A673 (cell line): Measurements from ENCODE around the gene CCBE1. TPM values are rescaled to one million over a fixed set of nuclear protein-coding genes. Genes with fewer than 3 reads are reported as not detected.

Source experiments
- BruUV-seq: library from RNA; stranded (reverse); fragments of 400-500 nt; replicated peaks from 2 replicates; lab custom pipeline; 2021; lab: Mats Ljungman, UMichigan
- CTCF ChIA-PET: fragments of 300-600 bp; sonication (Branson Sonifier 250); formaldehyde crosslinking; loops from one replicate; lab custom pipeline; 2022; ENCODE audit warnings: antibody characterized with exemption; lab: Charles Lee
- POLR2A ChIA-PET: fragments of 300-600 bp; sonication (Branson Sonifier 250); formaldehyde crosslinking; loops from one replicate; lab custom pipeline; 2022; ENCODE audit warnings: antibody characterized with exemption; ENCODE audit not compliant: low non-redundant PET; lab: Charles Lee
- DNase-seq: peaks from one replicate; pipeline ENCODE4 v3.0.0-alpha.2; 2015; ENCODE audit warnings: low spot score
- H3K27ac ChIP-seq: fragments of 200-600 bp; sonication (generic); 2 replicates; pipeline ENCODE4 v1.5.1; 2016; ENCODE audit warnings: mixed run types, low read depth, mild to moderate bottlenecking, mixed read lengths, antibody characterized with exemption, low read length; ENCODE audit not compliant: poor library complexity, severe bottlenecking
- H3K27me3 ChIP-seq: fragments of 200-600 bp; sonication (generic); replicated peaks from 2 replicates; pipeline ENCODE4 v1.6.1; 2017; ENCODE audit warnings: mixed run types, low read depth, mild to moderate bottlenecking, mixed read lengths, antibody characterized with exemption, low read length; ENCODE audit not compliant: insufficient read depth, poor library complexity
- H3K36me3 ChIP-seq: fragments of 200-600 bp; sonication (generic); 2 replicates; pipeline ENCODE4 v1.6.1; 2016; ENCODE audit warnings: mixed run types, mild to moderate bottlenecking, mixed read lengths, antibody characterized with exemption, low read length; ENCODE audit not compliant: insufficient read depth, poor library complexity, severe bottlenecking
- H3K4me1 ChIP-seq: fragments of 200-600 bp; sonication (generic); 2 replicates; pipeline ENCODE4 v1.6.1; 2017; ENCODE audit warnings: mixed run types, mild to moderate bottlenecking, mixed read lengths, antibody characterized with exemption, low read length; ENCODE audit not compliant: insufficient read depth, poor library complexity, severe bottlenecking
- H3K4me3 ChIP-seq: fragments of 200-600 bp; sonication (generic); 2 replicates; pipeline ENCODE4 v1.5.1; 2016; ENCODE audit warnings: low read depth, mixed run types, mild to moderate bottlenecking, mixed read lengths, low read length; ENCODE audit not compliant: poor library complexity, severe bottlenecking
- H3K9me3 ChIP-seq: fragments of 200-600 bp; sonication (generic); 2 replicates; pipeline ENCODE4 v1.6.1; 2016; ENCODE audit warnings: mixed run types, low read depth, mild to moderate bottlenecking, mixed read lengths, antibody characterized with exemption, low read length; ENCODE audit not compliant: poor library complexity, severe bottlenecking
- EZH2 ChIP-seq: fragments of 200-600 bp; sonication (generic); IDR thresholded peaks from 2 replicates; pipeline ENCODE4 v1.6.1; 2017; ENCODE audit warnings: borderline replicate concordance, low read depth, mild to moderate bottlenecking, mixed read lengths, antibody characterized with exemption, low read length; ENCODE audit not compliant: poor library complexity, severe bottlenecking
- intact Hi-C: fragments of 100-400 bp; cut with micrococcal nuclease; formaldehyde crosslinking; loops from one replicate; pipeline ENCODE4 v1.10.0; 2022; ENCODE audit not compliant: unreplicated experiment
- total RNA-seq: library from RNA; stranded (reverse); gene quantifications from 2 replicates; pipeline ENCODE4 v1.2.3, GENCODE V29; 2021
- TF ChIP-seq, protein P1 (sequence below): fragments of 300-800, 200-600 bp; sonication (generic); conservative IDR thresholded peaks from 2 replicates; pipeline ENCODE4 v1.5.1; 2017; ENCODE audit warnings: low read depth, mild to moderate bottlenecking, antibody characterized with exemption, low read length, moderate library complexity, mixed read lengths

Gene CCBE1
- total RNA-seq, 1 experiment from 2014 or later: not detected

DNA sequence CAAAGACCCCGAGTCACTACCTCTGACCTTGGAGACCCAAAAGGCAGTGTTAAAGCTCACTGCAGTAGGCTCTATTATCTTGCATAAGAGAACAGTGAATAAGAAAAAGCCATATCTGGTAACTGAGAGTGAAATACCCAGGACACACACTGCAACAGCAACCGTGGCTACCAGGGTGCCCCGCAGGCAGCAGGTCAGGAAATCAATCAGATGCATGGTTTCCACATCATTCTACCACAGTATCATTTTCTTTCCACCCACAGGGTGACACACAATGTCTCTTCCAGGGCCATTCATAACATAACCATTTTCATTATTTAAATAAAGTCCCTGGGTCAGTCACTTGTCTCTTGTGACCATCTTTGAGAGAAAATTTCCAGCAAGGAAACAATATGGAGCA lies 131.3 kb downstream of the CCBE1 start:
- no peak for DNase-seq
- no TSS peak for BruUV-seq
- Histone ChIP-seq H3K4me1 (no peaks in the 10 kb centered on the region), H3K36me3 (no peaks in the 10 kb centered on the region), H3K9me3 (no peaks in the 10 kb centered on the region), H3K4me3 (no peak overlapping the region), H3K27ac (no peak overlapping the region), H3K27me3 (no peaks in the 10 kb centered on the region)
- TF ChIP-seq EZH2: no peak
- TF ChIP-seq, protein P1, sequence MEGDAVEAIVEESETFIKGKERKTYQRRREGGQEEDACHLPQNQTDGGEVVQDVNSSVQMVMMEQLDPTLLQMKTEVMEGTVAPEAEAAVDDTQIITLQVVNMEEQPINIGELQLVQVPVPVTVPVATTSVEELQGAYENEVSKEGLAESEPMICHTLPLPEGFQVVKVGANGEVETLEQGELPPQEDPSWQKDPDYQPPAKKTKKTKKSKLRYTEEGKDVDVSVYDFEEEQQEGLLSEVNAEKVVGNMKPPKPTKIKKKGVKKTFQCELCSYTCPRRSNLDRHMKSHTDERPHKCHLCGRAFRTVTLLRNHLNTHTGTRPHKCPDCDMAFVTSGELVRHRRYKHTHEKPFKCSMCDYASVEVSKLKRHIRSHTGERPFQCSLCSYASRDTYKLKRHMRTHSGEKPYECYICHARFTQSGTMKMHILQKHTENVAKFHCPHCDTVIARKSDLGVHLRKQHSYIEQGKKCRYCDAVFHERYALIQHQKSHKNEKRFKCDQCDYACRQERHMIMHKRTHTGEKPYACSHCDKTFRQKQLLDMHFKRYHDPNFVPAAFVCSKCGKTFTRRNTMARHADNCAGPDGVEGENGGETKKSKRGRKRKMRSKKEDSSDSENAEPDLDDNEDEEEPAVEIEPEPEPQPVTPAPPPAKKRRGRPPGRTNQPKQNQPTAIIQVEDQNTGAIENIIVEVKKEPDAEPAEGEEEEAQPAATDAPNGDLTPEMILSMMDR: no peak
- ChIA-PET CTCF (no interaction called here), POLR2A (no interaction called here)
- intact Hi-C loops: no loop called here

DNA sequence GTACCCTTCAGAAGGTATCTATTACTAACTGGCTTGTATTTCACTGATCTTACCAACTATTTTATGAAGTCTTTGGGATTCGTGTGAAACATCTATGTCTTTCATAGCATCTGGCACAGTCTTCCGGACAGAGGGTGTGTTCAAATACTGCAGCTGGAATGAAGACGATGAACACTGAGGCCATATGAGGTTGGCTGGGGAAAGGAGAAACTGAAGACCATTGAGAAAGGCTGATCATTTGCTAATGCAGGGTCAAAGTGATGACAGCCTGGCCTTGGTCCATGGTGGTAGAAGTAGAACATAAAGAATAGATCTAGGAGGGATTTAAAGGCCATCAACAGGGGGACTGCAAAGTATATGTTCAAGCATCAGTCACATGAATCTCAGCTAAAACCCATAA lies 132.7 kb downstream of the CCBE1 start:
- POLR2A ChIA-PET: no interaction called here
- CTCF ChIA-PET: no interaction called here
- Histone ChIP-seq H3K36me3 (no peaks in the 10 kb centered on the region), H3K4me3 (no peak overlapping the region), H3K4me1 (no peaks in the 10 kb centered on the region), H3K27me3 (no peaks in the 10 kb centered on the region), H3K9me3 (no peaks in the 10 kb centered on the region), H3K27ac (no peak overlapping the region)
- intact Hi-C loops: no loop called here
- no peak for TF ChIP-seq EZH2
- TF ChIP-seq, protein P1: no peak
- no TSS peak for BruUV-seq
- no peak for DNase-seq

DNA sequence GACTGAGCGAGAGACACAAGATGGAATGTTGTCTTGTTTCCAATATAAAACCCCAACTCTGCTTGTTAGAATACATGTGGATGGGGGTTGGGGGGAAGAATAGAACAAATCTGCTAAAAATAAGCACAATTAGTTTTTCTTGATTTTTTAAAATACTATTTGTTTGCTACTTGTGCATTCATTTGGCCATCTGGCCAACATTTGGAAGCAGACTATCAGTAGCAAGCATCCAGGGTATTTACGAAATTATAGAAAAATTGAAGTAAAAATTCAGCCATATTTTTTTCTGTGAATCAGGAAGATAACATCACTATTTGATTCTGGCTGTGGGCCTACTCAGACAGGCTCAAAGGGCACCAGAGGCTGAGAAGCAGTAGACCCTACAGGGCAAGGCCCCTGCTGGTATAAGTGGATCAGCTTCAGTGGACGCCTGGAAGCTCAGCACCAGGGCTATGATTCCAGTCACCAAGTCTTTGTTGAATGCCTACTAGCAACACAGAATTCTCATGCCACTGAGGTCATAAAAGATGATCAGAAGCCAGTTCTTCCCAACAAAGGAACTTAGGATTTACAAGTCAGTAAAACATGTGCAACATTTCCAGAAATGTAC lies 133.9 kb downstream of the CCBE1 start:
- ChIA-PET POLR2A (no interaction called here), CTCF (no interaction called here)
- Histone ChIP-seq H3K36me3 (no peaks in the 10 kb centered on the region), H3K9me3 (no peaks in the 10 kb centered on the region), H3K4me3 (no peak overlapping the region), H3K27me3 (no peaks in the 10 kb centered on the region), H3K27ac (no peak overlapping the region), H3K4me1 (no peaks in the 10 kb centered on the region)
- no peak for DNase-seq
- TF ChIP-seq, protein P1: no peak
- TF ChIP-seq EZH2: no peak
- intact Hi-C loops: no loop called here
- no TSS peak for BruUV-seq
